Measurements from ENCODE around the gene DUSP23.

DNA sequence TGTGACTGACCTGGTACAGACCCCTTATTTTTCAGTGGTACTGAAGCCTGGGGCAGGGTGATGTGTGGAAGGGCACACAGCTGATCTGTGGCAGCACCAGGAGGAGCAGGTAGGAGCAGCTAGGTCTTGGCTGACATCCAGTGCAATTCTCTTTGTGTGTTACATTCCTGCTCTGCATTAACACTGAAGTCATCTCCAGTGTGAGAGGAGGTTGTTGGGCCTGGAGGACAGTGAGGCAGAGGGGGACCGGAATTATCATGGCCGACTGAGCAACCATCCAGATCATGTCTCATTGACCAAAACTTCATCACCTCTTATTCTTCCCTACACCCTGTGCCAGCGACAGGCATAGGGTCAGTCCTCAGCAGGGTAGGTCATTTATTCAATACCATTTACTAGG, 47.4 kb downstream of the DUSP23 start:
- TF ChIP-seq EZH2 (IDR thresholded peaks at IDR 0.05) = no peak
- no peak for TF ChIP-seq POLR2AphosphoS5 (IDR thresholded peaks at IDR 0.05; ENCODE audit: borderline replicate concordance, low read depth, low read length)
- no peak for TF ChIP-seq FOXP2 (optimal IDR thresholded peaks at IDR 0.05; ENCODE audit: control extremely low read depth, extremely low read length, insufficient read depth)

Measured in SK-N-MC (cell line).